ENCODE data around the gene PDGFB.

- no peak for TF ChIP-seq CTCF (IDR thresholded peaks at IDR 0.05)
- no peak for TF ChIP-seq REST (IDR thresholded peaks at IDR 0.05; ENCODE audit: insufficient read depth in 1 of 2, low read depth in 2 of 2, low read length in 1 of 2)
- no peak for TF ChIP-seq TCF7L2 (IDR thresholded peaks at IDR 0.05; ENCODE audit: low read depth, low read length)
- TF ChIP-seq POLR2AphosphoS5 (IDR thresholded peaks at IDR 0.05; ENCODE audit: low read depth, low read length) = no peak
These were observed 23.2 kb upstream of the PDGFB start for GRCh38 chr22:39267974-39268373.
